HK-2 (cell line): ENCODE measurements around the gene MRPS7.
"Not testable (repeated sequence)": the region's sequence is repeated elsewhere in the genome, so short reads cannot be mapped to it uniquely, and the experiment has no call there.

Experiments used
- DNase-seq: peaks from one replicate; pipeline ENCODE4 v3.0.0-alpha.2; 2018; ENCODE audit not compliant: unreplicated experiment

The MRPS7 gene

GRCh38 chr17:75271233-75271954, 9.7 kb downstream of the MRPS7 start:
- peak; percentile 82 for DNase-seq

- no peak for DNase-seq
These were observed 10.5 kb downstream of the MRPS7 start for GRCh38 chr17:75271955-75272847.

GRCh38 chr17:75272848-75273184, 11.1 kb downstream of the MRPS7 start:
- no peak for DNase-seq

- DNase-seq = no peak
These were observed 12.5 kb downstream of the MRPS7 start for GRCh38 chr17:75273977-75274708.

GRCh38 chr17:75277664-75278071, 16.0 kb downstream of the MRPS7 start:
- no peak for DNase-seq

GRCh38 chr17:75280189-75280588, 18.5 kb downstream of the MRPS7 start:
- DNase-seq = not testable (repeated sequence)

GRCh38 chr17:75285123-75285522, 23.4 kb downstream of the MRPS7 start:
- DNase-seq = no peak

GRCh38 chr17:75287221-75287620, 25.5 kb downstream of the MRPS7 start:
- no peak for DNase-seq

- DNase-seq = no peak
These were observed 26.7 kb downstream of the MRPS7 start for GRCh38 chr17:75288359-75288758.

GRCh38 chr17:75288770-75289114, 27.1 kb downstream of the MRPS7 start:
- peak; percentile 55 for DNase-seq

GRCh38 chr17:75289115-75289831, 27.6 kb downstream of the MRPS7 start, which contains the start of gene SLC25A19:
SLC25A19 (minus strand) TSS chr17:75289433; CDS start chr17:75286764, 2,669 bp downstream.
- peak; percentile 98 for DNase-seq

GRCh38 chr17:75289832-75290337, 28.2 kb downstream of the MRPS7 start:
- no peak for DNase-seq

- DNase-seq = not testable (repeated sequence)
These were observed 31.2 kb downstream of the MRPS7 start for GRCh38 chr17:75292810-75293448.

GRCh38 chr17:75295201-75296158, 33.8 kb downstream of the MRPS7 start:
- no peak for DNase-seq

- no peak for DNase-seq
These were observed 38.6 kb downstream of the MRPS7 start for GRCh38 chr17:75300280-75300679.

GRCh38 chr17:75301049-75301448, 39.4 kb downstream of the MRPS7 start:
- DNase-seq = no peak

- no peak for DNase-seq
These were observed 40.0 kb downstream of the MRPS7 start for GRCh38 chr17:75301502-75302206.

- DNase-seq = no peak
These were observed 46.5 kb downstream of the MRPS7 start for GRCh38 chr17:75307957-75308731.
